WTC11 (cell line): ENCODE measurements around the gene CAMKK2. TPM values are rescaled to one million over a fixed set of nuclear protein-coding genes. Genes with fewer than 3 reads are reported as not detected.

Experiments used
- ATAC-seq: fragments of 200-7000 bp; cut with Tn5 transposase; 2 replicates; pipeline ENCODE4 v1.10.0; 2021; ENCODE audit warnings: mild to moderate bottlenecking, moderate library complexity
- CTCF ChIA-PET: fragments of 300-600 bp; sonication (Branson Sonifier 250); formaldehyde crosslinking; loops from one replicate; lab custom pipeline; 2021; ENCODE audit warnings: antibody characterized with exemption; lab: Charles Lee
- POLR2A ChIA-PET: fragments of 350-600 bp; sonication (Branson Sonifier 250); formaldehyde crosslinking; loops from one replicate; lab custom pipeline; 2021; ENCODE audit warnings: antibody characterized with exemption; lab: Charles Lee
- DNase-seq: peaks from one replicate; pipeline ENCODE4 v3.0.0; 2021; ENCODE audit warnings: low spot score
- H3K27ac Mint-ChIP-seq: 2 replicates; pipeline ENCODE4 v1.8.0; 2021; ENCODE audit warnings: mixed read lengths
- H3K27me3 Mint-ChIP-seq: 2 replicates; pipeline ENCODE4 v1.8.0; 2021; ENCODE audit warnings: low read depth, mild to moderate bottlenecking, moderate library complexity, mixed read lengths
- H3K36me3 Mint-ChIP-seq: 2 replicates; pipeline ENCODE4 v1.8.0; 2021; ENCODE audit warnings: mixed read lengths
- H3K4me1 Mint-ChIP-seq: 2 replicates; pipeline ENCODE4 v1.8.0; 2022; ENCODE audit warnings: mixed read lengths
- H3K4me3 Mint-ChIP-seq: 2 replicates; pipeline ENCODE4 v1.8.0; 2021; ENCODE audit warnings: mild to moderate bottlenecking, moderate library complexity, mixed read lengths
- H3K9me3 Mint-ChIP-seq: 2 replicates; pipeline ENCODE4 v1.8.0; 2021; ENCODE audit warnings: mixed read lengths
- ATF3 ChIP-seq: sonication (generic); formaldehyde crosslinking; conservative IDR thresholded peaks from 2 replicates; pipeline ENCODE4 v1.8.1; 2022; ENCODE audit warnings: mild to moderate bottlenecking, missing genetic modification reagents
- CBFB ChIP-seq: sonication (generic); formaldehyde crosslinking; IDR thresholded peaks from 2 replicates; pipeline ENCODE4 v1.8.1; 2022; ENCODE audit warnings: mild to moderate bottlenecking, low read depth, missing genetic modification reagents
- NR2C2 ChIP-seq: sonication (generic); formaldehyde crosslinking; IDR thresholded peaks from 2 replicates; pipeline ENCODE4 v1.8.0; 2022; ENCODE audit warnings: mild to moderate bottlenecking, missing genetic modification reagents
- ZNF232 ChIP-seq: sonication (generic); formaldehyde crosslinking; IDR thresholded peaks from 2 replicates; pipeline ENCODE4 v1.8.0; 2022; ENCODE audit warnings: mild to moderate bottlenecking, missing genetic modification reagents
- ZNF281 ChIP-seq: sonication (generic); formaldehyde crosslinking; IDR thresholded peaks from 2 replicates; pipeline ENCODE4 v1.8.0; 2023; ENCODE audit warnings: mild to moderate bottlenecking, missing genetic modification reagents
- total RNA-seq: library from RNA; stranded (reverse); gene quantifications from 3 replicates; pipeline ENCODE4 v1.2.3, GENCODE V29; 2021
- TF ChIP-seq, protein P1 (sequence below): sonication (generic); formaldehyde crosslinking; IDR thresholded peaks from 2 replicates; pipeline ENCODE4 v1.8.1; 2023; ENCODE audit warnings: mild to moderate bottlenecking, missing genetic modification reagents, borderline replicate concordance
- TF ChIP-seq, protein P2 (sequence below): sonication (generic); formaldehyde crosslinking; IDR thresholded peaks from 2 replicates; pipeline ENCODE4 v1.8.0; 2022; ENCODE audit warnings: missing genetic modification reagents
- TF ChIP-seq, protein P3 (sequence below): sonication (generic); formaldehyde crosslinking; IDR thresholded peaks from 2 replicates; pipeline ENCODE4 v1.8.0; 2023; ENCODE audit warnings: missing genetic modification reagents
- TF ChIP-seq, protein P4 (sequence below): sonication (generic); formaldehyde crosslinking; IDR thresholded peaks from 2 replicates; pipeline ENCODE4 v1.8.1; 2023; ENCODE audit warnings: mild to moderate bottlenecking, missing genetic modification reagents, moderate library complexity
- TF ChIP-seq, protein P5 (sequence below): sonication (generic); formaldehyde crosslinking; IDR thresholded peaks from 2 replicates; pipeline ENCODE4 v1.8.0; 2022; ENCODE audit warnings: mild to moderate bottlenecking, missing genetic modification reagents
- TF ChIP-seq, protein P6 (sequence below): sonication (generic); formaldehyde crosslinking; IDR thresholded peaks from 2 replicates; pipeline ENCODE4 v1.8.1; 2022; ENCODE audit warnings: mild to moderate bottlenecking, moderate library complexity, missing genetic modification reagents

Gene CAMKK2
- total RNA-seq, 1 experiment from 2014 or later = 36.5 TPM

DNA sequence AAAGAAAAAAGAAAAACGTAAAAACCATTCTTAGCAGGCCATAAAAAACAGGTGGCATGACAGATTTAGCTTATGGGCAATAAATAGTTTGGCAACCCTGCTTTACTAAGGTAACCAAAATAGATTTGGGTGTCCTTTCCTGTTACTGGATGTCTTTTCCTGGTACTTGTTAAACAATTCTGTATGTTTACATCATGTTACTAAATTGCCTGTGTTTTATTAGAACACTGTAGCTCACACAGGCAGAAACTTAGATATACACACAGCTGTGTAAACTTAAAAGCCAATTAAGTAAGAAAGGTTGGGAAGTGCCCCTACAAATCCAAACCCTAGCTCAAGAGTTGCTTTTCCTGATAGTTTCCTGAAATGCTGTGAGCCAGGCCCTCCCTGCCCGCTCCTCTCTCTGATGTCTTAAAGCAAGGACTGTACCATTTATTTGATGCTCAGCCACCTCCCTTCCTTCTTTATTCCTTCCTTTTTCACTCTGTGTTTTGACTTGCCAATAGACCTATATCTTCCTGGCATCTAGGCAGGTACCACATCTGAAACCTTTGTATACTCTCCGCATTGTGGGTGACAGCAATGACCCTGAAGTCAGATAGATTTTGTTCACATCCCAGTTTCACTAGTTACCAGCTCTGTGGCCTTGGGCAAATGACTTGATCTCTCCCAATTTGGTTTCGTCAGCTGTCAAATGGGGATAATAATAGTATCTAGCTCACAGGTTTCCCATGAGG is 3.7 kb upstream of the CAMKK2 start:
- Mint-ChIP-seq H3K4me1 (peaks cover 6% of the 10 kb centered on the region), H3K27ac (no peak overlapping the region), H3K27me3 (no peaks in the 10 kb centered on the region), H3K36me3 (no peaks in the 10 kb centered on the region), H3K9me3 (no peaks in the 10 kb centered on the region), H3K4me3 (no peak overlapping the region)
- no peak for ATAC-seq
- POLR2A ChIA-PET = no interaction called here
- CTCF ChIA-PET = interaction anchor here (0.5 kb wide), 2 partner anchors 39 to 179 kb away, joined by 3 to 4 read pairs; no protein-coding TSS in a partner anchor
- DNase-seq = no peak
- TF ChIP-seq, protein P1, sequence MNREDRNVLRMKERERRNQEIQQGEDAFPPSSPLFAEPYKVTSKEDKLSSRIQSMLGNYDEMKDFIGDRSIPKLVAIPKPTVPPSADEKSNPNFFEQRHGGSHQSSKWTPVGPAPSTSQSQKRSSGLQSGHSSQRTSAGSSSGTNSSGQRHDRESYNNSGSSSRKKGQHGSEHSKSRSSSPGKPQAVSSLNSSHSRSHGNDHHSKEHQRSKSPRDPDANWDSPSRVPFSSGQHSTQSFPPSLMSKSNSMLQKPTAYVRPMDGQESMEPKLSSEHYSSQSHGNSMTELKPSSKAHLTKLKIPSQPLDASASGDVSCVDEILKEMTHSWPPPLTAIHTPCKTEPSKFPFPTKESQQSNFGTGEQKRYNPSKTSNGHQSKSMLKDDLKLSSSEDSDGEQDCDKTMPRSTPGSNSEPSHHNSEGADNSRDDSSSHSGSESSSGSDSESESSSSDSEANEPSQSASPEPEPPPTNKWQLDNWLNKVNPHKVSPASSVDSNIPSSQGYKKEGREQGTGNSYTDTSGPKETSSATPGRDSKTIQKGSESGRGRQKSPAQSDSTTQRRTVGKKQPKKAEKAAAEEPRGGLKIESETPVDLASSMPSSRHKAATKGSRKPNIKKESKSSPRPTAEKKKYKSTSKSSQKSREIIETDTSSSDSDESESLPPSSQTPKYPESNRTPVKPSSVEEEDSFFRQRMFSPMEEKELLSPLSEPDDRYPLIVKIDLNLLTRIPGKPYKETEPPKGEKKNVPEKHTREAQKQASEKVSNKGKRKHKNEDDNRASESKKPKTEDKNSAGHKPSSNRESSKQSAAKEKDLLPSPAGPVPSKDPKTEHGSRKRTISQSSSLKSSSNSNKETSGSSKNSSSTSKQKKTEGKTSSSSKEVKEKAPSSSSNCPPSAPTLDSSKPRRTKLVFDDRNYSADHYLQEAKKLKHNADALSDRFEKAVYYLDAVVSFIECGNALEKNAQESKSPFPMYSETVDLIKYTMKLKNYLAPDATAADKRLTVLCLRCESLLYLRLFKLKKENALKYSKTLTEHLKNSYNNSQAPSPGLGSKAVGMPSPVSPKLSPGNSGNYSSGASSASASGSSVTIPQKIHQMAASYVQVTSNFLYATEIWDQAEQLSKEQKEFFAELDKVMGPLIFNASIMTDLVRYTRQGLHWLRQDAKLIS (CRISPR knock-in tag) = no peak
- TF ChIP-seq, protein P2, sequence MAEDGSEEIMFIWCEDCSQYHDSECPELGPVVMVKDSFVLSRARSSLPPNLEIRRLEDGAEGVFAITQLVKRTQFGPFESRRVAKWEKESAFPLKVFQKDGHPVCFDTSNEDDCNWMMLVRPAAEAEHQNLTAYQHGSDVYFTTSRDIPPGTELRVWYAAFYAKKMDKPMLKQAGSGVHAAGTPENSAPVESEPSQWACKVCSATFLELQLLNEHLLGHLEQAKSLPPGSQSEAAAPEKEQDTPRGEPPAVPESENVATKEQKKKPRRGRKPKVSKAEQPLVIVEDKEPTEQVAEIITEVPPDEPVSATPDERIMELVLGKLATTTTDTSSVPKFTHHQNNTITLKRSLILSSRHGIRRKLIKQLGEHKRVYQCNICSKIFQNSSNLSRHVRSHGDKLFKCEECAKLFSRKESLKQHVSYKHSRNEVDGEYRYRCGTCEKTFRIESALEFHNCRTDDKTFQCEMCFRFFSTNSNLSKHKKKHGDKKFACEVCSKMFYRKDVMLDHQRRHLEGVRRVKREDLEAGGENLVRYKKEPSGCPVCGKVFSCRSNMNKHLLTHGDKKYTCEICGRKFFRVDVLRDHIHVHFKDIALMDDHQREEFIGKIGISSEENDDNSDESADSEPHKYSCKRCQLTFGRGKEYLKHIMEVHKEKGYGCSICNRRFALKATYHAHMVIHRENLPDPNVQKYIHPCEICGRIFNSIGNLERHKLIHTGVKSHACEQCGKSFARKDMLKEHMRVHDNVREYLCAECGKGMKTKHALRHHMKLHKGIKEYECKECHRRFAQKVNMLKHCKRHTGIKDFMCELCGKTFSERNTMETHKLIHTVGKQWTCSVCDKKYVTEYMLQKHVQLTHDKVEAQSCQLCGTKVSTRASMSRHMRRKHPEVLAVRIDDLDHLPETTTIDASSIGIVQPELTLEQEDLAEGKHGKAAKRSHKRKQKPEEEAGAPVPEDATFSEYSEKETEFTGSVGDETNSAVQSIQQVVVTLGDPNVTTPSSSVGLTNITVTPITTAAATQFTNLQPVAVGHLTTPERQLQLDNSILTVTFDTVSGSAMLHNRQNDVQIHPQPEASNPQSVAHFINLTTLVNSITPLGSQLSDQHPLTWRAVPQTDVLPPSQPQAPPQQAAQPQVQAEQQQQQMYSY (CRISPR knock-in tag) = no peak
- TF ChIP-seq, protein P3, sequence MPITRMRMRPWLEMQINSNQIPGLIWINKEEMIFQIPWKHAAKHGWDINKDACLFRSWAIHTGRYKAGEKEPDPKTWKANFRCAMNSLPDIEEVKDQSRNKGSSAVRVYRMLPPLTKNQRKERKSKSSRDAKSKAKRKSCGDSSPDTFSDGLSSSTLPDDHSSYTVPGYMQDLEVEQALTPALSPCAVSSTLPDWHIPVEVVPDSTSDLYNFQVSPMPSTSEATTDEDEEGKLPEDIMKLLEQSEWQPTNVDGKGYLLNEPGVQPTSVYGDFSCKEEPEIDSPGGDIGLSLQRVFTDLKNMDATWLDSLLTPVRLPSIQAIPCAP = no peak
- no peak for TF ChIP-seq ATF3 (CRISPR knock-in tag)
- no peak for TF ChIP-seq CBFB (CRISPR knock-in tag)
- no peak for TF ChIP-seq ZNF281 (CRISPR knock-in tag)
- TF ChIP-seq, protein P4, sequence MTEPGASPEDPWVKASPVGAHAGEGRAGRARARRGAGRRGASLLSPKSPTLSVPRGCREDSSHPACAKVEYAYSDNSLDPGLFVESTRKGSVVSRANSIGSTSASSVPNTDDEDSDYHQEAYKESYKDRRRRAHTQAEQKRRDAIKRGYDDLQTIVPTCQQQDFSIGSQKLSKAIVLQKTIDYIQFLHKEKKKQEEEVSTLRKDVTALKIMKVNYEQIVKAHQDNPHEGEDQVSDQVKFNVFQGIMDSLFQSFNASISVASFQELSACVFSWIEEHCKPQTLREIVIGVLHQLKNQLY = no peak
- no peak for TF ChIP-seq ZNF232
- TF ChIP-seq NR2C2 (CRISPR knock-in tag) = no peak
- TF ChIP-seq, protein P5, sequence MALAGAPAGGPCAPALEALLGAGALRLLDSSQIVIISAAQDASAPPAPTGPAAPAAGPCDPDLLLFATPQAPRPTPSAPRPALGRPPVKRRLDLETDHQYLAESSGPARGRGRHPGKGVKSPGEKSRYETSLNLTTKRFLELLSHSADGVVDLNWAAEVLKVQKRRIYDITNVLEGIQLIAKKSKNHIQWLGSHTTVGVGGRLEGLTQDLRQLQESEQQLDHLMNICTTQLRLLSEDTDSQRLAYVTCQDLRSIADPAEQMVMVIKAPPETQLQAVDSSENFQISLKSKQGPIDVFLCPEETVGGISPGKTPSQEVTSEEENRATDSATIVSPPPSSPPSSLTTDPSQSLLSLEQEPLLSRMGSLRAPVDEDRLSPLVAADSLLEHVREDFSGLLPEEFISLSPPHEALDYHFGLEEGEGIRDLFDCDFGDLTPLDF (CRISPR knock-in tag) = no peak
- TF ChIP-seq, protein P6, sequence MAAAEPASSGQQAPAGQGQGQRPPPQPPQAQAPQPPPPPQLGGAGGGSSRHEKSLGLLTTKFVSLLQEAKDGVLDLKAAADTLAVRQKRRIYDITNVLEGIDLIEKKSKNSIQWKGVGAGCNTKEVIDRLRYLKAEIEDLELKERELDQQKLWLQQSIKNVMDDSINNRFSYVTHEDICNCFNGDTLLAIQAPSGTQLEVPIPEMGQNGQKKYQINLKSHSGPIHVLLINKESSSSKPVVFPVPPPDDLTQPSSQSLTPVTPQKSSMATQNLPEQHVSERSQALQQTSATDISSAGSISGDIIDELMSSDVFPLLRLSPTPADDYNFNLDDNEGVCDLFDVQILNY (CRISPR knock-in tag) = no peak
